ENCODE results near the gene FOXP1. TPM values are rescaled to one million over a fixed set of nuclear protein-coding genes. Genes with fewer than 3 reads are reported as not detected.

FOXP1 gene
- total and polyA plus RNA-seq, 2 of the 13 experiments (the other 11 are each of a cell fraction or from before 2014, with no cell fraction given) = 40.4 to 59.0 TPM

DNA sequence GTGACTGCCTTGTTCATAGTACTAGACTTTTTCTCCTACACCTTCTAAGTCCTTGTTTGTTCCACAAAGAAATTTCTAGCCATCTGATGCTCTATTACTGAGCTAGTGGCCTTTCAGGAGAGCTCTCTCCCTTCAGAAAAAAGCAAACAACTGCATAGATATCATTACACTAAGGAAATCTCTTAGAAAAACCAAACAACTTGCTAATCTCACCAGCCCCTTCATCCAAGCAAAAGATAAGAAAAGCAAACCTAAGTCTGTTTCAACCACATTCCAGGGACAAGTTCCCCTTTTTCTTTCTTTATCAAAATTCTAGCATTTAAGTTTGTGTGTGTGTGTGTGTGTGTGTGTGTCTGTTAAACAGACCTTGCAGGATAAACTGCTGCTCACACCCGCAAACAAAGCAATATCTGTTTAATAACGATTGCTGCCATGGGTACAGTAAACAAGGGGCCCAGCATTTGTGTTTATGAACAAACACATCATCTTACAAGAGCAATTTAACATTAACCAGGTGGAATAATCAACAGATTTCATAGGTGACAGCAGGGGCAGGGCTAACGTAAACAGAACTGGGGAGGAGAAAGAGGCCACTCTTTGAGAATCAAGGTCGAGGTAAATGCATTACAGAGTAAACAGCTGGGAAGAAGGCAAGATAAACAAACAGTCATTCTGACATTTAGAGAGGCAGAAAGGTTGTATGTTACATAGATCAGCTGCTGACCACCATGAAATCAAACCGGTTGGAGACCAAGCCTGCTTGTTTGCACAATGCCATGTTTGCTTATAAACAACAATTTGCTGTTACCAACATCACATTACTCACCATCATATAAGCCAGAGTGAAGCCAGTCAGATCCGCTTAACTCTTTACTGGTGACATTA is 375.1 kb downstream of the FOXP1 start (continued):
- TF ChIP-seq ZSCAN25 (CRISPR knock-in tag; IDR thresholded peaks at IDR 0.05) (0 out of 2 replicates have a peak, but pooled peaks have one; percentile 42), ZBTB20 (CRISPR knock-in tag; IDR thresholded peaks at IDR 0.05; ENCODE audit: borderline replicate concordance, low read depth) (peak; percentile 90; the same call in 1 of the 2 replicates), ZNF558 (CRISPR knock-in tag; IDR thresholded peaks at IDR 0.05; ENCODE audit: borderline replicate concordance) (peak; percentile 51; the same call in 1 of the 2 replicates), BORCS8-MEF2B (CRISPR knock-in tag; IDR thresholded peaks at IDR 0.05) (no peak), ZFP36L2 (CRISPR knock-in tag; IDR thresholded peaks at IDR 0.05) (no peak), PHF5A (CRISPR knock-in tag; IDR thresholded peaks at IDR 0.05; ENCODE audit: low read depth, unreplicated experiment) (no peak), ATM (IDR thresholded peaks at IDR 0.05; ENCODE audit: borderline replicate concordance) (no peak), TIGD3 (CRISPR knock-in tag; IDR thresholded peaks at IDR 0.05; ENCODE audit: borderline replicate concordance) (no peak), SRSF9 (IDR thresholded peaks at IDR 0.05; ENCODE audit: borderline replicate concordance, insufficient read depth, low read depth, low read length, poor library complexity, severe bottlenecking) (no peak), PPARG (CRISPR knock-in tag; conservative IDR thresholded peaks at IDR 0.05) (peak; percentile 72), KIAA2018 (CRISPR knock-in tag; IDR thresholded peaks at IDR 0.05; ENCODE audit: borderline replicate concordance) (no peak), SMAD1 (CRISPR knock-in tag; IDR thresholded peaks at IDR 0.05; ENCODE audit: borderline replicate concordance, low read depth) (no peak), ZNF737 (CRISPR knock-in tag; IDR thresholded peaks at IDR 0.05; ENCODE audit: borderline replicate concordance) (no peak), ZFP37 (CRISPR knock-in tag; IDR thresholded peaks at IDR 0.05; ENCODE audit: borderline replicate concordance) (no peak), SMAD3 (CRISPR knock-in tag; IDR thresholded peaks at IDR 0.05) (peak; percentile 58), ELF3 (CRISPR knock-in tag; IDR thresholded peaks at IDR 0.05) (peak; percentile 74; the same call in 1 of the 2 replicates), ZMYM2 (CRISPR knock-in tag; IDR thresholded peaks at IDR 0.05) (peak; percentile 78)
- TF ChIP-seq, protein P1, sequence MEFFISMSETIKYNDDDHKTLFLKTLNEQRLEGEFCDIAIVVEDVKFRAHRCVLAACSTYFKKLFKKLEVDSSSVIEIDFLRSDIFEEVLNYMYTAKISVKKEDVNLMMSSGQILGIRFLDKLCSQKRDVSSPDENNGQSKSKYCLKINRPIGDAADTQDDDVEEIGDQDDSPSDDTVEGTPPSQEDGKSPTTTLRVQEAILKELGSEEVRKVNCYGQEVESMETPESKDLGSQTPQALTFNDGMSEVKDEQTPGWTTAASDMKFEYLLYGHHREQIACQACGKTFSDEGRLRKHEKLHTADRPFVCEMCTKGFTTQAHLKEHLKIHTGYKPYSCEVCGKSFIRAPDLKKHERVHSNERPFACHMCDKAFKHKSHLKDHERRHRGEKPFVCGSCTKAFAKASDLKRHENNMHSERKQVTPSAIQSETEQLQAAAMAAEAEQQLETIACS (CRISPR knock-in tag; IDR thresholded peaks at IDR 0.05) = no peak
